ENCODE results near the gene BARHL1.
"Not testable (repeated sequence)": the region's sequence is repeated elsewhere in the genome, so short reads cannot be mapped to it uniquely, and the experiment has no call there.

BARHL1 gene

DNA sequence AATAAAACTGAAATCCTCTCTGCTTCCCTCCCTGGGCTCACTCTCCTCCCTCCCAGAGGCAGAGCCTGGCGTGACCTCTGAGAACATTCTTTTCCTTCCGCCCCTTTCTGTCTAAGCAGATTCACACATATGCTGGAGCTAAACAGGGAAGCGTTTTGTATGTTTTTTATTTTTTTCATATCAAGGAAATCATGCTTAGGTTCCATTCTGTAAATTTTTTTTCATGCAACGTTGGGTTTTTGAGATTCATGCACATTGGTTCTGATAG lies 20.2 kb upstream of the BARHL1 start:
- no peak for DNase-seq (ENCODE audit: low read depth)
- no peak for TF ChIP-seq CTCF (conservative IDR thresholded peaks at IDR 0.05; ENCODE audit: control insufficient read depth, insufficient read depth, low read depth, low read length)
- no peak overlapping the region for H3K4me3 ChIP-seq (ENCODE audit: control insufficient read depth, low read depth, low read length)

- H3K4me3 ChIP-seq (ENCODE audit: control insufficient read depth, low read depth, low read length) = no peak overlapping the region
- no peak for TF ChIP-seq CTCF (conservative IDR thresholded peaks at IDR 0.05; ENCODE audit: control insufficient read depth, insufficient read depth, low read depth, low read length)
Measured at GRCh38 chr9:132564526-132564925, 17.9 kb upstream of the BARHL1 start.

GRCh38 chr9:132568787-132569186 lies 13.6 kb upstream of the BARHL1 start:
- DNase-seq (ENCODE audit: low read depth); H3K4me3 ChIP-seq (ENCODE audit: control insufficient read depth, low read depth, low read length): not testable (repeated sequence)

More at GRCh38 chr9:132564526-132564925, 17.9 kb upstream of the BARHL1 start:
- DNase-seq (ENCODE audit: low read depth) = no peak

DNA sequence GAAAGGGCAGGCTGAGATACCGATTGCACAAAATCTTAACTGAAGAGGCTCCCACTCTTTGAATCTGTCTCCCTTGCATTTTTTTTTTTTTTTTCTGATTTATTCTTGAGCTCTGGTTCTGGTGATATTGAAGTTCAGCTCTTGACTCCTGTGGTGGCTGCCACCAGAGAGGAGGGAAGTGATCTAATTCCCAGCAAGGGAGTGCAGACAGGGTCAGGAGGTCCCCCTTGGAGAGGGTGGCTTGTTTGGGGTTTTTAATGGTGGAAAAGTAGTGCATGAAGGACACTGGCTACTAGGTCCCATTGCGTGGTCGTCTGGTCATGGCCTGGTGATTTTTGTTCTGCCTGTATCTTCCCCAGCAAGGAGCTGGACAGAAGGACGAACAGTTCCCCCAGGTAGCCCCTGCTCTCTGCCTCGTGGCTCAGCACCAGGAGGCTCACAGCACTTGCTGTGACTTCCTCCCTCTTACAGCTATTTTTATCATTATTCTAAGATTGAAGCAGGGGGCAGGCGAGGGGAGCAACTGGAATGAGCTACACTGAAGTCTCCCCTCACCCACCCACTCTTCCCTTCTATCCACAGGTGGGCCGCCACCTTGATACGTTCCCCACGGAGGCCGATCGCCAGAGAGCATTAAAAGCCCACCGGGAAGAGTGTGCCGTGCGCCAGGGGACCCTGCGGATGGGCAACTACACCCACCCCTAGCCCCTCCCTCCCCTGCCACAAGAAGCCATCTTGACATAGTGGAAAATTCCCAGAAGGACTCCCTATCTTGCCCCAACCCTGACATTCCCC lies 10.4 kb upstream of the BARHL1 start:
- no peak overlapping the region for H3K4me3 ChIP-seq (ENCODE audit: control insufficient read depth, low read depth, low read length)
- DNase-seq (ENCODE audit: low read depth) = no peak
- no peak for TF ChIP-seq CTCF (conservative IDR thresholded peaks at IDR 0.05; ENCODE audit: control insufficient read depth, insufficient read depth, low read depth, low read length)

DNA sequence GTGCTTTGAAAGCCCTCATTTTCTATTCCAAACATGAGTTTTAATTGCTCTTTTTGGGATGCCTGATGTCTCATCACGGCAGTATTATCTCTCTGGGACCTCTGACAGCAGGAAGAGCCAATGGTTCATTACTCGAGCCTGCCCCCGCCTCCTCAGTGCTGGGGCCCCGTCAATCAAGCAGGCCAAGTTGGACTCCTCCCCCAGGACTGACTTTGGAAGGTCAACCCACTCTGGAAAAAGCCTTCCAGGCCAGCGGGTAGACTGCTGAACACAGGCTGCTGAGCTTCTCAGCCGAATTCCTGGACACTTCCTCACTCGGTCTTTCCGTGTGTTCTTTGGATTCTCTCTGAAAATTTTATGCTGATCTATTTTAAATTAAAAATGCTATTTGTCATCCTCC lies 9.5 kb upstream of the BARHL1 start:
- peak; percentile 23 for DNase-seq (ENCODE audit: low read depth)
- H3K4me3 ChIP-seq (ENCODE audit: control insufficient read depth, low read depth, low read length) = no peak overlapping the region
- no peak for TF ChIP-seq CTCF (conservative IDR thresholded peaks at IDR 0.05; ENCODE audit: control insufficient read depth, insufficient read depth, low read depth, low read length)

GRCh38 chr9:132575005-132575609 lies 7.3 kb upstream of the BARHL1 start:
- no peak overlapping the region for H3K4me3 ChIP-seq (ENCODE audit: control insufficient read depth, low read depth, low read length)
- DNase-seq (ENCODE audit: low read depth) = peak; percentile 71
- peak; percentile 62 for TF ChIP-seq CTCF (conservative IDR thresholded peaks at IDR 0.05; ENCODE audit: control insufficient read depth, insufficient read depth, low read depth, low read length)

- TF ChIP-seq CTCF (conservative IDR thresholded peaks at IDR 0.05; ENCODE audit: control insufficient read depth, insufficient read depth, low read depth, low read length) = no peak
- no peak overlapping the region for H3K4me3 ChIP-seq (ENCODE audit: control insufficient read depth, low read depth, low read length)
- no peak for DNase-seq (ENCODE audit: low read depth)
Measured at GRCh38 chr9:132575811-132576210, 6.6 kb upstream of the BARHL1 start.

Measured in fibroblast of mammary gland (primary cell).